Mammary epithelial cell (primary cell): ENCODE results near the gene MAGOH.

Experiments used
- EZH2 ChIP-seq: IDR thresholded peaks from 2 replicates; pipeline ENCODE4 v1.6.1; 2012; ENCODE audit warnings: low read length, inconsistent platforms, borderline replicate concordance
- TF ChIP-seq, protein P1 (sequence below), 2 donors: IDR thresholded peaks in 1 of 2; conservative IDR thresholded peaks in 1 of 2; 2 replicates each; pipeline ENCODE4 v1.5.1; 2011 to 2012; ENCODE audit warnings: inconsistent platforms in 2 of 2, low read length in 2 of 2, mild to moderate bottlenecking in 2 of 2, control low read depth in 1 of 2, low read depth in 1 of 2; ENCODE audit not compliant: insufficient read depth in 1 of 2; ENCODE audit errors: extremely low read depth in 1 of 2

DNA sequence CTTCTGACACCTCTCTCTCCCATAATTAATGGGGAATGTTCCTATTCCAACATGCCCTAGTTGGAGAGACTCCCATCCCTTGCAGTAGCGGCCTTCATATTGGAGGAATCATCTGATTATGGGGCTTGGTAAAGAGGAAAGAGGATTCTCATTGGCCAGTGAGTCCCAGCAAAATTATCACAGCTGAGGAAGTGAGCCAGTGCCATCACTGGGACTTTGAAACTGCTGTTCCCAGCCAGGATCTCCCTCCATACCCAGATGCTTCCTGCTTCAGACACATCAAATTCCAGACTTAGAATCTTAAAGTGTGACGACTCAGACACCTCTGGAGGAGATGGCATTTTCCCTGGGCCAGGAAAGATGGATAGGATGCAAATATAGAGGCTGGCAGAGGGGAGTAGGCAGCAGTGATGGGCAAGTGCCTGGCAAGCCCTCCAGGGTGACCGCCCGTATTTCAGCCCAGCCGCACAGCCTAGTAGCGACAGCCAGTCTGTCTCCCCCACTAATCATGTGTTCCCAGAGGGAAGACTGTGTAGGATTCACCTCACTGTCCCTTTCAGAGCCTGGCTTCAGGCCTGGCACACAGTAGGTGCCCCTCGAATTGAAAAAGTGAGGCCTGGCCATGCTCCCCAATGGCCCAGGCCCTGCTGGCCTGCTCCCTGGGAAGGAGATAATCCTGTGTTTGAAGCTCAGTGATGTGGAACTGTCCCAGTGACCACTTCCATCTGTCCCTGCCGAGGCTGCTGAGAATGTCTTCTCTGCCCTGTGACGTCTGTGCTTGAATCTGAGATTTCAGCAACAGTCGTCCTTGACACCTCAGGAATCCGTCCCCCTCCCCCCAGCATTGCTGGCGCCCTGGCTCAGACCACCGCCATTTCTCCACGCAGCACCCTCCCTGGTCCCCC, 41.2 kb upstream of the MAGOH start:
- TF ChIP-seq, protein P1, sequence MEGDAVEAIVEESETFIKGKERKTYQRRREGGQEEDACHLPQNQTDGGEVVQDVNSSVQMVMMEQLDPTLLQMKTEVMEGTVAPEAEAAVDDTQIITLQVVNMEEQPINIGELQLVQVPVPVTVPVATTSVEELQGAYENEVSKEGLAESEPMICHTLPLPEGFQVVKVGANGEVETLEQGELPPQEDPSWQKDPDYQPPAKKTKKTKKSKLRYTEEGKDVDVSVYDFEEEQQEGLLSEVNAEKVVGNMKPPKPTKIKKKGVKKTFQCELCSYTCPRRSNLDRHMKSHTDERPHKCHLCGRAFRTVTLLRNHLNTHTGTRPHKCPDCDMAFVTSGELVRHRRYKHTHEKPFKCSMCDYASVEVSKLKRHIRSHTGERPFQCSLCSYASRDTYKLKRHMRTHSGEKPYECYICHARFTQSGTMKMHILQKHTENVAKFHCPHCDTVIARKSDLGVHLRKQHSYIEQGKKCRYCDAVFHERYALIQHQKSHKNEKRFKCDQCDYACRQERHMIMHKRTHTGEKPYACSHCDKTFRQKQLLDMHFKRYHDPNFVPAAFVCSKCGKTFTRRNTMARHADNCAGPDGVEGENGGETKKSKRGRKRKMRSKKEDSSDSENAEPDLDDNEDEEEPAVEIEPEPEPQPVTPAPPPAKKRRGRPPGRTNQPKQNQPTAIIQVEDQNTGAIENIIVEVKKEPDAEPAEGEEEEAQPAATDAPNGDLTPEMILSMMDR (conservative IDR thresholded peaks at IDR 0.05 in 1 of 2, IDR thresholded peaks at IDR 0.05 in 1 of 2; ENCODE audit: extremely low read depth in 1 of 2, insufficient read depth in 1 of 2, low read depth in 1 of 2, low read length in 2 of 2), result no peak
- no peak for TF ChIP-seq EZH2
